Neural cell (in vitro differentiated cells): ENCODE results near the gene ZNF23. TPM values are rescaled to one million over a fixed set of nuclear protein-coding genes. Genes with fewer than 3 reads are reported as not detected.

Experiments
- H2AFZ ChIP-seq: fragments of 200-600, 300-800 bp; sonication (generic), shearing (Covaris generic); 2 replicates; pipeline ENCODE4 v1.6.0; 2014; ENCODE audit warnings: low read depth, mild to moderate bottlenecking, antibody characterized with exemption, low read length, moderate library complexity
- H3F3A ChIP-seq: fragments of 200-600 bp; shearing (Covaris generic); 2 replicates; pipeline ENCODE4 v1.6.1; 2016; ENCODE audit warnings: mild to moderate bottlenecking, moderate library complexity, mixed read lengths, antibody characterized with exemption, low read length; ENCODE audit not compliant: insufficient read depth, poor library complexity, severe bottlenecking
- H3K27ac ChIP-seq: fragments of 200-600, 300-800 bp; sonication (generic), shearing (Covaris generic); 2 replicates; pipeline ENCODE4 v1.5.1; 2014; ENCODE audit warnings: mild to moderate bottlenecking, low read length, moderate library complexity
- H3K27me3 ChIP-seq: fragments of 300-800, 200-600 bp; sonication (generic), shearing (Covaris generic); 2 replicates; pipeline ENCODE4 v1.6.0; 2014; ENCODE audit warnings: mild to moderate bottlenecking, low read depth, low read length, moderate library complexity; ENCODE audit not compliant: insufficient read depth
- H3K36me3 ChIP-seq: fragments of 300-800, 200-600 bp; sonication (generic), shearing (Covaris generic); 2 replicates; pipeline ENCODE4 v1.5.1; 2014; ENCODE audit warnings: mild to moderate bottlenecking, antibody characterized with exemption, low read length, moderate library complexity; ENCODE audit not compliant: insufficient read depth
- H3K4me2 ChIP-seq: fragments of 300-800, 200-600 bp; sonication (generic), shearing (Covaris generic); 2 replicates; pipeline ENCODE4 v1.6.0; 2014; ENCODE audit warnings: mild to moderate bottlenecking, low read length
- H3K4me3 ChIP-seq: fragments of 300-800, 200-600 bp; sonication (generic), shearing (Covaris generic); 2 replicates; pipeline ENCODE4 v1.5.1; 2014; ENCODE audit warnings: mild to moderate bottlenecking, low read length, moderate library complexity
- H3K79me2 ChIP-seq: fragments of 200-600 bp; shearing (Covaris generic); replicated peaks from 2 replicates; pipeline ENCODE4 v1.6.0; 2014; ENCODE audit warnings: mild to moderate bottlenecking, low read length, moderate library complexity; ENCODE audit not compliant: insufficient read depth
- H3K9ac ChIP-seq: fragments of 300-800, 200-600 bp; sonication (generic), shearing (Covaris generic); 2 replicates; pipeline ENCODE4 v1.6.1; 2016; ENCODE audit warnings: mild to moderate bottlenecking, low read length, mixed read lengths
- H3K9me2 ChIP-seq: fragments of 200-600 bp; shearing (Covaris generic); 2 replicates; pipeline ENCODE4 v1.6.1; 2016; ENCODE audit warnings: mild to moderate bottlenecking, low read length, mixed read lengths; ENCODE audit not compliant: insufficient read depth
- H3K9me3 ChIP-seq: fragments of 200-600, 300-800 bp; sonication (generic), shearing (Covaris generic); 2 replicates; pipeline ENCODE4 v1.6.1; 2016; ENCODE audit warnings: mild to moderate bottlenecking, mixed run types, low read length, moderate library complexity, mixed read lengths
- H4K20me1 ChIP-seq: fragments of 200-600 bp; shearing (Covaris generic); 2 replicates; pipeline ENCODE4 v1.6.1; 2016; ENCODE audit warnings: mild to moderate bottlenecking, mixed run types; ENCODE audit not compliant: insufficient read depth
- EP300 ChIP-seq: fragments of 450-650 bp; conservative IDR thresholded peaks from 2 replicates; pipeline ENCODE4 v1.6.1; 2014; ENCODE audit warnings: antibody characterized with exemption, mild to moderate bottlenecking, moderate library complexity; ENCODE audit not compliant: poor library complexity, severe bottlenecking
- EZH2 ChIP-seq: fragments of 200-600, 300-800 bp; shearing (Covaris generic), sonication (generic); IDR thresholded peaks from 2 replicates; pipeline ENCODE4 v1.6.1; 2014; ENCODE audit warnings: antibody characterized with exemption, low read length, borderline replicate concordance, mild to moderate bottlenecking; ENCODE audit not compliant: insufficient read depth, poor library complexity, severe bottlenecking
- MXI1 ChIP-seq: fragments of 450-650 bp; conservative IDR thresholded peaks from 2 replicates; pipeline ENCODE4 v1.6.1; 2014; ENCODE audit warnings: antibody characterized with exemption, mild to moderate bottlenecking; ENCODE audit not compliant: poor library complexity, severe bottlenecking
- POLR2AphosphoS5 ChIP-seq: IDR thresholded peaks from 2 replicates; pipeline ENCODE4 v1.6.1; 2012
- RAD21 ChIP-seq: fragments of 450-650 bp; conservative IDR thresholded peaks from 2 replicates; pipeline ENCODE4 v1.6.1; 2014; ENCODE audit warnings: antibody characterized with exemption, mild to moderate bottlenecking, moderate library complexity
- SMC3 ChIP-seq: fragments of 450-650 bp; conservative IDR thresholded peaks from 2 replicates; pipeline ENCODE4 v1.6.1; 2014; ENCODE audit warnings: antibody characterized with exemption, mild to moderate bottlenecking, moderate library complexity; ENCODE audit not compliant: poor library complexity
- TAF1 ChIP-seq: IDR thresholded peaks from 2 replicates; pipeline ENCODE4 v1.6.1; 2012; ENCODE audit warnings: low read depth
- polyA plus RNA-seq: library from polyadenylated mRNA; depleted of rRNA; stranded (reverse); fragments of >200 nt; gene quantifications from 2 replicates; pipeline ENCODE4 v1.2.3, GENCODE V29; 2014
- TF ChIP-seq, protein P1 (sequence below): IDR thresholded peaks from 2 replicates; pipeline ENCODE4 v1.6.1; 2012; ENCODE audit warnings: borderline replicate concordance
- TF ChIP-seq, protein P2 (sequence below): fragments of 450-650 bp; IDR thresholded peaks from 2 replicates; pipeline ENCODE4 v1.5.1; 2014; ENCODE audit warnings: antibody characterized with exemption, mild to moderate bottlenecking, moderate library complexity; ENCODE audit not compliant: poor library complexity, severe bottlenecking

ZNF23 gene
- polyA plus RNA-seq, 1 donor from 2014 or later = 40.4 TPM

DNA sequence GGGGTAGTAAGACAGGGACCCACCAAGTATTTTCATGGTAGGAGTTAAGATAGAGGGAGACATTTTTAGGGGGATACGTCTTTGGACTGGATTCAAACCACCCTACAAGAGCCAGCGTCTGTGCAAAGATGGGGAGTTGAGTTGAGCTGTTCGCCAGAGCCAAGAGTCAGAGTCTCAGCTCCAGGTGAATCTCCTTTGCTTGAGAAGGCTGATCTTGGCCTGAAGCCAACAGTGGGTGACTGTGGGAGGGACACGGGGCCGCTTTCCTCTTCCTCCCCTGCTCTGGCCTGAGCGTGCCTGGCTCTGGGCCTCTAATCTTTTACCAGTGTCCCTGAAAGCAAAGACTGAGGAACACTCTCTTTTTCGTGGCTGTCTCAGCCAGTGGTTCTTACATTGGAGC, 25.6 kb downstream of the ZNF23 start:
- Histone ChIP-seq H3K9me2 (no peaks in the 10 kb centered on the region), H3K27me3 (no peaks in the 10 kb centered on the region), H3K79me2 (no peaks in the 10 kb centered on the region), H3K9ac (no peak overlapping the region), H4K20me1 (no peaks in the 10 kb centered on the region), H3K4me3 (no peak overlapping the region), H2AFZ (no peak overlapping the region), H3K36me3 (no peaks in the 10 kb centered on the region), H3K27ac (no peak overlapping the region), H3F3A (no peaks in the 10 kb centered on the region), H3K4me2 (no peak overlapping the region), H3K9me3 (no peaks in the 10 kb centered on the region)
- no peak for TF ChIP-seq POLR2AphosphoS5
- no peak for TF ChIP-seq RAD21

DNA sequence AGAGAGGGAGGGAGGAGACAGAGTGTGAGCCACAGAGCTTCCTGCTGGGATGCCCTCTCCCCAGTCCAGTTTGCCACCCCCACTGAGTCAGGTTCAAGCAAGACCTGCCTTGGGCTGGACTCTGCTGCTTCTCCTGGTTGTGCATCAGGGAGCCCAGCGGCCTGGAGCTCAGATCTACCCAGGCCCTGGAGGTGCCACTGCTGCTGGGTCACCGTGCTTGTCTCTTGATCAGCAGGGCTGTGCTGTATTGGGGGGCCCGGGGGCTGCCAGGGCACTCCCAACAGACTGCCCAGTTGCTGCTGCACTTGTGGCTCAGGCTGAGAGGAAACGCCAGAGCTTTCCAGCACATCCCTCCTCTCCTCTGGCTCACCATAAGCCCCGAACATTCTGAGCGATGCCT, 29.1 kb downstream of the ZNF23 start:
- Histone ChIP-seq H3F3A (no peaks in the 10 kb centered on the region), H4K20me1 (no peaks in the 10 kb centered on the region), H3K27me3 (no peaks in the 10 kb centered on the region), H3K36me3 (no peaks in the 10 kb centered on the region), H3K4me2 (no peak overlapping the region), H3K9me3 (no peaks in the 10 kb centered on the region), H3K9ac (no peak overlapping the region), H3K27ac (no peak overlapping the region), H2AFZ (no peak overlapping the region), H3K9me2 (no peaks in the 10 kb centered on the region), H3K79me2 (no peaks in the 10 kb centered on the region), H3K4me3 (no peak overlapping the region)
- TF ChIP-seq EZH2 = no peak
- TF ChIP-seq MXI1 = no peak
- TF ChIP-seq TAF1 = no peak
- no peak for TF ChIP-seq POLR2AphosphoS5
- TF ChIP-seq EP300 = no peak
- TF ChIP-seq RAD21 = no peak
- TF ChIP-seq, protein P1, sequence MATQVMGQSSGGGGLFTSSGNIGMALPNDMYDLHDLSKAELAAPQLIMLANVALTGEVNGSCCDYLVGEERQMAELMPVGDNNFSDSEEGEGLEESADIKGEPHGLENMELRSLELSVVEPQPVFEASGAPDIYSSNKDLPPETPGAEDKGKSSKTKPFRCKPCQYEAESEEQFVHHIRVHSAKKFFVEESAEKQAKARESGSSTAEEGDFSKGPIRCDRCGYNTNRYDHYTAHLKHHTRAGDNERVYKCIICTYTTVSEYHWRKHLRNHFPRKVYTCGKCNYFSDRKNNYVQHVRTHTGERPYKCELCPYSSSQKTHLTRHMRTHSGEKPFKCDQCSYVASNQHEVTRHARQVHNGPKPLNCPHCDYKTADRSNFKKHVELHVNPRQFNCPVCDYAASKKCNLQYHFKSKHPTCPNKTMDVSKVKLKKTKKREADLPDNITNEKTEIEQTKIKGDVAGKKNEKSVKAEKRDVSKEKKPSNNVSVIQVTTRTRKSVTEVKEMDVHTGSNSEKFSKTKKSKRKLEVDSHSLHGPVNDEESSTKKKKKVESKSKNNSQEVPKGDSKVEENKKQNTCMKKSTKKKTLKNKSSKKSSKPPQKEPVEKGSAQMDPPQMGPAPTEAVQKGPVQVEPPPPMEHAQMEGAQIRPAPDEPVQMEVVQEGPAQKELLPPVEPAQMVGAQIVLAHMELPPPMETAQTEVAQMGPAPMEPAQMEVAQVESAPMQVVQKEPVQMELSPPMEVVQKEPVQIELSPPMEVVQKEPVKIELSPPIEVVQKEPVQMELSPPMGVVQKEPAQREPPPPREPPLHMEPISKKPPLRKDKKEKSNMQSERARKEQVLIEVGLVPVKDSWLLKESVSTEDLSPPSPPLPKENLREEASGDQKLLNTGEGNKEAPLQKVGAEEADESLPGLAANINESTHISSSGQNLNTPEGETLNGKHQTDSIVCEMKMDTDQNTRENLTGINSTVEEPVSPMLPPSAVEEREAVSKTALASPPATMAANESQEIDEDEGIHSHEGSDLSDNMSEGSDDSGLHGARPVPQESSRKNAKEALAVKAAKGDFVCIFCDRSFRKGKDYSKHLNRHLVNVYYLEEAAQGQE = no peak
- TF ChIP-seq, protein P2, sequence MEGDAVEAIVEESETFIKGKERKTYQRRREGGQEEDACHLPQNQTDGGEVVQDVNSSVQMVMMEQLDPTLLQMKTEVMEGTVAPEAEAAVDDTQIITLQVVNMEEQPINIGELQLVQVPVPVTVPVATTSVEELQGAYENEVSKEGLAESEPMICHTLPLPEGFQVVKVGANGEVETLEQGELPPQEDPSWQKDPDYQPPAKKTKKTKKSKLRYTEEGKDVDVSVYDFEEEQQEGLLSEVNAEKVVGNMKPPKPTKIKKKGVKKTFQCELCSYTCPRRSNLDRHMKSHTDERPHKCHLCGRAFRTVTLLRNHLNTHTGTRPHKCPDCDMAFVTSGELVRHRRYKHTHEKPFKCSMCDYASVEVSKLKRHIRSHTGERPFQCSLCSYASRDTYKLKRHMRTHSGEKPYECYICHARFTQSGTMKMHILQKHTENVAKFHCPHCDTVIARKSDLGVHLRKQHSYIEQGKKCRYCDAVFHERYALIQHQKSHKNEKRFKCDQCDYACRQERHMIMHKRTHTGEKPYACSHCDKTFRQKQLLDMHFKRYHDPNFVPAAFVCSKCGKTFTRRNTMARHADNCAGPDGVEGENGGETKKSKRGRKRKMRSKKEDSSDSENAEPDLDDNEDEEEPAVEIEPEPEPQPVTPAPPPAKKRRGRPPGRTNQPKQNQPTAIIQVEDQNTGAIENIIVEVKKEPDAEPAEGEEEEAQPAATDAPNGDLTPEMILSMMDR = no peak
- no peak for TF ChIP-seq SMC3

DNA sequence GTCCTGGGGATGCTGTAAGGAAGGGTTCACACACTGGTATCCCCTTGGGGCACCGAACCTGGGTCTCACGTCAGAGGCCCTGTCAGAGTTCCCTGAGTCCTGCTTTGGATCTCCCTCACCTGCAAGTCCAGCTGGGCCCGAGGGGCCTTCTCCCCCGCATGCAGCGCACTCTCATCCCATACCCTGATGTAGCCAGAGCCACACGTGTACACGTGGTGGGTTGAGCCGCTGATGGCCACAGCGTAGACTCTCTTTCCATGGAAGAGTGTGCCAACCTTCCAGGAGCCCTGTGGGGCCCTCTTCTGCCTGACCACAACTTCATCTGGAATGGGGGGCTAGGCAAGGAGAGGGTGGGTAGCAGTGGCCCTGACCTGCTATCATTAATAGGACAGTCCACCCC, 30.1 kb downstream of the ZNF23 start:
- Histone ChIP-seq H3K4me3 (no peak overlapping the region), H3K9ac (no peak overlapping the region), H3K27ac (no peak overlapping the region), H3K79me2 (no peaks in the 10 kb centered on the region), H3K9me2 (no peaks in the 10 kb centered on the region), H3F3A (no peaks in the 10 kb centered on the region), H3K4me2 (no peak overlapping the region), H2AFZ (no peak overlapping the region), H3K9me3 (no peaks in the 10 kb centered on the region), H3K27me3 (no peaks in the 10 kb centered on the region), H3K36me3 (no peaks in the 10 kb centered on the region), H4K20me1 (no peaks in the 10 kb centered on the region)
- TF ChIP-seq, protein P1 = no peak
- TF ChIP-seq EP300 = no peak
- TF ChIP-seq, protein P2 = no peak
- TF ChIP-seq RAD21 = no peak
- no peak for TF ChIP-seq EZH2
- TF ChIP-seq POLR2AphosphoS5 = no peak
- no peak for TF ChIP-seq MXI1
- TF ChIP-seq TAF1 = no peak
- TF ChIP-seq SMC3 = no peak
